Effector CD8-positive, alpha-beta T cell (primary cell): Measurements from ENCODE around the gene HPSE2.
"Not testable (repeated sequence)": the region's sequence is repeated elsewhere in the genome, so short reads cannot be mapped to it uniquely, and the experiment has no call there.

ENCODE experiments used
- DNase-seq: peaks from one replicate; lab custom pipeline; 2025; lab: John Stamatoyannopoulos, UW
- total RNA-seq, 4 experiments: gene quantifications; one replicate each; lab custom pipeline; 2026; lab: John Stamatoyannopoulos, UW

Gene HPSE2
- total RNA-seq: 0 to 2.0 (median 0.04) reads per million in 4 experiments

DNA sequence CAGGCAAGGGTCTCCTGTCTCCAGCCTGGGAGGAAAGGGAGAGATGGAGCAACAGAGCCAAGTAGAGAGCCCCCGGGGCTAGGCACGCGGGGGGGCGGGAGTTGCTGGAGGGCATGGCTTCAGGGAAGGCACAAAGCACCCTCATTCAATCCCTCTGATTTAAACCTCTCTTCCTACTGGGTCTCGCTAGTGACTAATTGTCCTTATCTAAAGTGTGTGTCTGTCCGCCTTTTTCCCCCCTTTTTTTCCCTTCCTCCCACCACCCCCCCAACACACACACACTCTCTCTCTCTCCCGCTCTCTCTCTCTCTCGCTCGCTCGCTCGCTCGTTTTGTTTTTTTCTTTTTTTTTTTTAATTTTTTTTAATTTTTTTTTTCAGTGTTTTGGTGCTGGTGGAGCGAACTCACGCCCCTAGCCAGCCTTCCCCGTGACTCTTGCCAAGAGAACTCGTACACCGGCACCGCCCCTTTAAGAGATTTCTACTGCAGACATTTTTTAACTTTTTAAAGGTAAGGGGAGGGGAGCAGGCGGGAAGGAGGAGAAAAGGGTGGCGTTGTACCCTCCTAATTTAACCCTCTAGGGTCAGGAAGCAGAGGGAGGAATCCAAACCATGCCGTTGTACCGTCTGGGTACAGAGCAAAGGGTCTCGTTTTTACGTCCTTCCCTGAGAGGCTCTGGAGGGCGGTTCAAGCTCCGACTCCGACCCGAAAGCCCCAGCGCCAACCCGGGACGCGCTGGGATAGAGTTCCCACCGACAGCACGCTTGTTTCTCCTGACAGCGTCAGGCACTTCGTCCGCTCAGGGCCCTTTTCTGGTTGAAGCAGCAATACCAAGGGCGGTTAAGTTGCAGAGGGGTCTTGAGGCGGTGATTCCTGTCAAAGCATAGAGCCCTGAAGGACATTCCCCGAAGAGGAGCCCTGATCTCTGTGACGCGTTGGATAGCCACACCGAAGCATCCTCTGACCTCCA, at the start of gene HPSE2:
Gene HPSE2 (minus strand): TSS at position 195 of the 969 bp plus-strand sequence.
- no peak for DNase-seq

DNA sequence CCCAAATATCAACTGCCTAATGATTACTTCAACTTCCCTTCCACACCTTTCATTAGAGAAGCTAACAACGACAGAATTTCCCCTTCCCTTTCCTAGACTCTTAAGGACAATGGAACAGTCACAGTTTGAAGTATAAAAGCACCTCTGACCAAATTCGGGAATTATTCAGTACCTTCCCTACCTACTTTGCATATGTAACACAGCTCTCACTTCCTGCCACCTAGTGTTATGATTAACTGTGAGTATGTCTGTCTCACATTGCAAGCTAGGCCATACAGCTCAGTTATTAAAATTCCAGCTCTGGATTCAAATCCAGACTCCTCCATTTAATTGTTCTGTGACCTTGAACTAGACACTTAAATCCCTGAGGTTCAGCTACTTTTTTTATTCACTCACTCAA, 44.8 kb upstream of the HPSE2 start:
- DNase-seq: no peak

DNA sequence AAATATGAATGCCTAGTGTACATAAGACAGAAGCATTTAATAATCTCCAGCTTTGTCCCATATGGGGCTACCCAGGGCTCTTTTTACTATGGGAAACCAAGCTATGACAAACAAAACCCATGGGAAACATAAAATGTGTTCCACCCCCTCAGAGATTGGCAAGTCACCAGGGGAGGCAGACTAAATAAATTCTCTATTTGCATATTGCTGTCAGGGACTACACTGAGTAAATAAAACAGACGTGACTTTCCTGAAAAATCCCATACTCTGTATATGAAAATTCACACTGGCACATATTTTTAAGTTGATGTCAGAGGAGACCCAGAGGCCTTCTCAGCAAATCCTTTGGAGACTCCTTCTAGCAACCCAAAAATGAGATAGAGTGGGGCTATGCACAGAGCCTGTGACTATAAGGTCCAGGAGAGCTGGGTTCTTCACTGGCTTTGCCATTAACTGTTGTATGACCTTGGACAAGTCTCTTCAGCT, 44.0 kb upstream of the HPSE2 start:
- no peak for DNase-seq

DNA sequence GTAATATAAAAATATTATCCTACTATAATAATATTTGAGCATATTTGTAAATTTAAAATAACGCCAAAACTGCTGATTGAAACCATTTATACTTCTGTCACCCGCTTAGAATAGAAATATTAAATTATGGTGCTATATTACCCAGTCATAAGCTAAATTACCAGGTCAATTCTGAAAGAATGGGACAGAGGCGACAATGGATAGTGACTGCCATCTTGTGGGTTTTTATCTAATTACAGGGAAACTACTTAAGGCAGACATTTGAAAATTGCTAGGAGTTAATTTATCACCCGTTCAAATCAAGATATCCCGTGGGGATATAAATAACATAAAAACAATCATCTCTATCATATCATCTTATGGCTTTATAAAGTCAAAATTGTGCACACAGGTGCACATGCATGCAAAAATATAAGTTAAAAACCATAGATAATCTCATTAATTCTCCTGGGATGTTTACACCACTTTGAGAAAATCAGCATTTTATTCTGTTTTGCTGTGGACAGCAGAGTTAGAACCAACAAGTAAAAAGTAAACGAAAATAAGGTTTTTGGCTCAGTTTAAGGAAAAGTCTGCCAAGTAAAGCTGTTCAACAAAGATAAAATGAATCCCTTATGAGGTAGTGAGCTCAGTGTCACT, 41.3 kb upstream of the HPSE2 start:
- no peak for DNase-seq

DNA sequence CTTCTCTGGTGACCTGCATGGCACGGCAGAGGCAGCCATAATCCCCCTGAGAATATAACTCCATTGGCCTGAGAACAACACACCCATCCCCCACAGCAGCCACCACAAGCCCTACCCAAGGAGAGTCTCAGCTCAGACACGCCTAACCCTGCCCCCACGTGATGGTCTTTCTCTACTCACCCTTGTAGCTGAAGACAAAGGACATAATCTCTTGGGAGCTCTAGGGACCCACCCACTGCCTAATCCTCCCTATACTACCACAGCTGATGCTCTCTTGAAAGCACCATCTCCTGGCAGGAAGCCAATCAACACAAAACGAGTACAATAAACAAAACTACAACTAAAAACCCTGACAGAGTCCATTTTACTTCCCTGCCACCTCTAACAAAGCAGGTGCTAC, 30.7 kb upstream of the HPSE2 start:
- DNase-seq: no peak

DNA sequence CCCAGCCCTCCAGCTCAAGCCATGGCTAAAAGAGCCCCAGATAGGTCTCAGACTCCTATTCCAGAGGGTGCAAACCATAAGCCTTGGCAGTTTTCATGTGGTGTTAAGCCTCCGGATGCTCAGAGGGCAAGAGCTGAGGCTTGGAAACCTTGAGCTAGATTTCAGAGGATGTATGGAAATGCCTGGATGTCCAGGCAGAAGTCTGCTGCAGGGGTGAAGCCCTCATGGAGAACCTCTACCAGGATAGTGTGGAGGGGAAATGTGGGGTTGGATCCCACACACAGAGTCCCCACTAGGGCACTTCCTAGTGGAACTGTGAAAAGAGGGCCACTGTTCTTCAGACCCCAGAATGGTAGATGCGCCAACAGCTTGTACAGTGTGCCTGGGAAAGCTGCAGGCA, 13.2 kb upstream of the HPSE2 start:
- DNase-seq: no peak

DNA sequence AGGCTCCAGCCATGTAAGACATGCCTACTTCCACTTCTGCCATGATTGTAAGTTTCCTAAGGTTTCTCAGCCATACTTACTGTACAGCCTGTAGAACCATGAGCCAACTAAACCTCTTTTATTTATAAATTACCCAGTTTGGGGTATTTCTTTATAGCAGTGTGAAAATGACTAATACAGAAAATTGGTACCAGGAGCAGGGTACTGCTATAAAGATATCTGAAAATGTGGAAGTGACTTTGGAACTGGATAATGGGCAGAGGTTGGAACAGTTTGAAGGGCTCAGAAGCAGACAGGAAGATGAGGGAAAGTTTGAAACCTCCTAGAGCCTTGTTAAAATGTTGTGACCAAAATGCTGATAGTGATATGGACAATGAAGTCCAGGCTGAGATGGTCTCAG, 12.2 kb upstream of the HPSE2 start:
- DNase-seq: not testable (repeated sequence)

DNA sequence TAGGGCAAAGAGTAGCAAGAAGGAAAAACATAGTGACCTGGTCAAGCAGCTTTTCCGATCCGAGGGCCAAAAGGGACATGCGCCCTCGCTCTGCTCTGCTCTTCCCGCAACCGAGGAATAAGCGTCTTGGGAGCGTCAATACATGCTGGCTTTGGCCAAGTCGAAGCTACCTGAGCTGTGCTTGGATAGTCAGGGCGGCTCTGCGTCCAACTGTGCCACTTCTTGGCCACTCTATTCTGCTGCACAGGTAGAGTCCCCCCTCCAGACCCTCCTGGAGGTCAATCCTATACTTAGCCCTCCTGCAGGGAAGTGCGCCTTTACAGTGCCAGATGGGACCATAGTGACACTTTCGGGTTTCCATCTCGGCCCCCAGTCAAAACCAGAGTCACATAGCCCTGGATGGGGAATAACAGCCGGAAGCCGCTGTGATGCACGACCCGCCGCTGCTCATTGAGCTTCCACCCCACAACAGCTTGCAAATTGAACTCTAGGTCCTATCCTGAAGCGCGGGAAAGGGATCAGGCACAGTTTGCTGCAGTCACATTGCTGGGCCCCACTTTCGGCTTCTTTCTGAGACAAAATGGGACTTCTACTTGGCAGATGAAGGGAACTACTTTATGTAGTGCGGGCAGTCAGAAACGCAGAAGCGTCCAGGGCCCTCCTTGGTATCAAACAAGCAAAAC, 1.1 kb upstream of the HPSE2 start:
- DNase-seq: no peak

DNA sequence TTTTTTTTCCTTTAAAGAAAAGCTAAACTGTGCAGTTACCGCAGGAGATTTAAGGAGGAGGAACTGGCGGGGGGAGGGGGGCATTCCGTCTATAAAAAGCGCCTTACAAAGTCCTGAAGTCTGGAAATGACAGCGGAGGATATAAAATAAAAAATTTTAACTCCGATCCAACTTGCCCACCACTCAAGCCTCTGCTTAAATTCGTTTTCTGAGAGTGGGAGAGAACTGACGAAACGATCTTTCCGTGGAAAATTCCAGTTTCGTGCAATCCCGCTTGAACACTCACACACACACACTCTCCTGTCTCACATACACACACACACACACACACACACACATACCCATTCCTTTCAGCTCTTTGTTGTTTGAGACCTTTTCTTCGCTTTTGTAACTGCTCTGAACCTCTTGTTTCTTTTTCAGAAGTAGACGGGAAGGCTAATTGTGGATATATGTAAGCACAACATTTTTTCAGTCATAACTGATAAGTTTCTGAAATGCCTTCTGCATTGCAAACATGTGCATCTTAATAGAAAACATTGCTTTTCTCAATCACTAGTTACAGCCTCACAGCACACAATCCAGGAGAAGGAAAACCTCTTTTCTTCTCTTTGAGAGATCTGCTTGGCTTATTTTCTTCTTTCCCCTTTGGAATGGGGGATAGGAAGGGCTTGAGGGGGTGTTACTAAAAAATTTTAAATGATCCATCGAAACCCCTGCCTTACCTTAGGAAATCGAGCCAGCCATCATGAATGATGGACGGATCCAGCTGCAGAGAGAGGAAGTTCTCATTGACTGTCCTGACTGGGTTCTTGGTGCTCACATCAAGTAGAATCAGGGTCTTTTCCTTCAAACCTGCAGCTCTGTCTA, 628 bp downstream of the HPSE2 start:
- no peak for DNase-seq

DNA sequence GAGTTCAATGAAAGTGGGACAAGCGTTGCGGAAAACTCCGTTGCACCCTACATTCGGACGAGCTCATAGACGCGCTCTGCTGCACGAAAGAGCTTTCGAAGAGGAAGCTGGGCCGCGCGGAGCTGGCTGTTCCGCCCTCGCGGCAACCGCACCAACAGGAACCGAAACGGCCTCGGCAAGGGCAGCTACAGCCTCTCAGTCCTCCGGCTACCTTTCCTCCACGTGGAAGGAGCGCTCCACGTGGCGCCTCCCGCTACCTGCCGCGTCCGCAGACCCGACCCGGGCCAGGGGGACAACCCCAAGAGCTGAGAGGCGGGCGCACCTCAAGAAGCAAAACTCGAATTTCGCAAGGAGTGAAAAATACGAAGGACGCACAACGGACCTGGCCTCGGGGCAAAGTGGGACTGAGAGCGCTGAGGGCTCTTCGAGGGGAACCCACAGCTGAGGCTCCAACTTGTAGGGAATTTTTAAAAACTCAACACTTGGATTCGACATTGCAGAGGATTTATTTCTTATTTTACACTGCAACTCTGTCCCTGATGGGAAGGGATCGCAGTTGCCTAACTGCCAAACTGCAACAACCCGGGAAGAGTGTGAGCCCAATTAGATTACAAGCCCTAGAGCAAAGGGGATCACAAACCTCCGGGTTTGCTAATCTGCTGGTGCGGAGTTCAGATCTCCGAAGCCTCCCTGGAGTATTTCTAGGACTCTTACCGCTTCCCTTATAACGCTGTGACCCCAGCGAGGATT, 1.4 kb downstream of the HPSE2 start:
- no peak for DNase-seq

DNA sequence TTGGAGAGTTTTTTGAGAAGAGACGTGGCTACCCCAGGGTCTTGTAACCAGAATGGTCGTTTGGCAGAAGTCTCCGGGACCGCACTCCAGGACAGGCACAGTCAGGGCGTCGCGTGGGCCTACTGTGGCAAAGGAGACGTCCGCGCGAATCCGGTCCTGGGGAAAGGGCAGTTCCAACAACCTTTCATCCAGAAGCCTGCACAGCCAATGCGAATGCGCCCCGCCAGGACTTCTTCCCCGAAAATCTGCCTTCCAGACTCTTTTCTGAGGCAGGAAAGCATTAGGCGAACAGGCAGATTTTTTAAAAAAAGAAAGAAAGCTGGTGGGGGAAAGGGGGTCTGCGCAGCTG, 2.0 kb downstream of the HPSE2 start:
- no peak for DNase-seq

DNA sequence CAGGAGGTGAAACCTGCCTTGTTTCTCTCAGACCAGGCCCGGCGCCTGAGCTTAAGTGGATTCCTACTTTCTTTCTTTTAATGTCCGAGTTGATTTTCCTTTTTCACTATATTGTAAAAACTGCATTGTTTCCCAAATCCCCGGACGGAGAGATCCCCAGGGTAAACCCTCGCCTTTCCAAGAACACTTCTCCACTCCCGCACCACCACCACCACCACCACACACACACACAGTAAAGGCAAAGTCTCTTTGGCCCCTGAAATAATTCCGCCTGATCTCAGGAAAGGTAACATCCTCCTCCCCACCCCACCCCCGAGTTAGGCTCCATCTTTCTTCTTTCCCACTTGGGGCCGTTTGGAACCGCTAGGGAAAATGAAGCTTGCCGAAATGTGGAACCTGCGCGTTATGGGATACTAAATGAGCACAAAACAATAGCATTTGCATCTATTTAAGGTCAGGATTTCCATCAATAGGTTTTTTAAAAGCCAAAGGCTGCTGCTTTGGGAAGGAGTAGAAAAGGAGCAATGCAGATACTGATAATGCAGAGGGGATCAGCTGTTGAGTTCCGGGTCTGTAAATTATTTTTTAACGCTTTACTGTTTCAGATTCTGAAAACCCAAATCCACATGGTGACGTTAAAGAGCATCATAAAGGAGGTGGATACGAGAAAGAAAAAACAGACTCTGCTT, 2.5 kb downstream of the HPSE2 start:
- no peak for DNase-seq

DNA sequence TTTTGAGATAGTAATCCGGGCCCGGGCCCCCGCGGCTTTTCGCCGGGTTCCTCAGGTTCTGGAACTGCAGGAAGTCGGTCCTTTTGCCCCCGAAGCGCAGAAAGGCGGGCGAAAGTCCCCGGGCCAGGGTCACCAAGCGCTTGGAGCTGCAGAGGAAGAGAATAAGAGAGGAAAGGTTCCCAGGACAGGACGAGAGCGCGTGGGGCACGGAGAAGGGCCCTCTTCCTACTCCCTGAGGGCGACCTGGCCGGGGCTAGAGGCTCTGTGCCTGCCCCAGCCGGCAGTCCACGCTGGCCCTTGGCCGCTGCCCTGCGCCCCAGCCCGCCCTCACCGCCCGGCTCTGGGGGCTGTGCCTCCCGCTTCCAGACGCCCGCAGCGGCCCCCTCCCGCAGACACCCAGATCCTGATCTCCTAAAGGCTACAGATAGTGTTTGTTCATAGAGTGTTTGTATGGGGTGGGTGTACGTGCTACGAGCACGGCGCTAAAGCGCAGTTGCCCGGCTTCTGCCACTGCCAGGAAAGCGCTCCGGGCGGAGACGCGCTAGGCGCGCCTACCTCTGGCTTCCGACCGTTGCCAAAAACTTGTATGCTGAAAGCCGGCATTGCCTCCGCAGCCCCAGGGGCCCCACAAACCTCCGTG, 3.2 kb downstream of the HPSE2 start:
- DNase-seq: no peak

DNA sequence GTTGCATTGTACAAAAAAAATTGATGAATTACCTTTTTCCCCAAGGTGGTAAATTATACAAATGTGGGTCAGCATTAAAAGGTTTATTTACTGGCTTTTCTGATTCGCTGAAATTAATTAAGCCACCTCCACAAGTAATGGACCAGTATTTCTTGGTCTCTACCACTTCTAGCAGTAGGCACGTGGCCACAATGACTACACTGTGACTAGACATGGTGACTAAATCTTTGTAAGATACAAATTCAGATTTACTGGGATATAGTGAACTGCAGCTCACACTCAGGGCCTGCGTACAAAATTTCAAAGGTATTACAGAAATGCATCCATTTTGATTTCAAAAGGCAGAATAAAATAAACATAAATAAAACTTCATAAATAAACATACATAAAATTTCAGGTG, 10.9 kb downstream of the HPSE2 start:
- no peak for DNase-seq

DNA sequence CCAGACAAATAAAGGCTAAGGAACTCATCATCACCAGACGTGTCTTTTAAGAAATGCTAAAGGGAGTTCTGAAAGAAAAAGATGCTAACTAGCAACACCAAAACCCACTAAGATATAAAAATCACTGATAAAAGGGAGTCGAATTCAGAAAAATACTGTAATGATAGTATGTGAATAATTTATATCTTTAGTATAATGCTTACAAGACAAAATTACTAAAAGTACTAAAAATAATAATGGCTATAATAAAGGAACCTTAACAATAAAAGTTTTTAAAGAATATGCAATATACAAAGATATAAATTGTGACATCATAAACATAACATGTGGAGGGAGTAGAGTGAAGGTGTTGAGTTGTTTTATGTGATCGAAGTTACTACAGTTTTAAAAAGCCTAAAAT, 28.3 kb downstream of the HPSE2 start:
- DNase-seq: no peak

DNA sequence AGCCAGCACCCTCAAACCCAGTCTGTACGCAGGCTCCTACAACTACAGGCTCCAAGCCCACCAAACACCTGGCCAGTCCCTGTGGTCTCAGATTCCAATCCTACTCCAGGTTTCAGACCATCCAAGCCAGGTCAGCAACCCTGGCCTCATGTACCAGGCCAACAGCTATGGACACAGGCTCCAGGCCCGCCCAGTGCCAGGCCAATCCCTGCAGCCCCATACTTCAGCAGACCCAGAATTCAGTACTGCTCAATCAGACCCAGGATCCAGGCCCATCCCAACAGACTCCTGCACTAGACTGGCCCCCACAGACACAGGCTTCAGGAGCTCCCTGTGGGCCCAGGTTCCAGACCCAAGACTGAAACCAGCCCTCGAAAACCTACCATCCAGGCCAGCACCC, 32.3 kb downstream of the HPSE2 start:
- no peak for DNase-seq

DNA sequence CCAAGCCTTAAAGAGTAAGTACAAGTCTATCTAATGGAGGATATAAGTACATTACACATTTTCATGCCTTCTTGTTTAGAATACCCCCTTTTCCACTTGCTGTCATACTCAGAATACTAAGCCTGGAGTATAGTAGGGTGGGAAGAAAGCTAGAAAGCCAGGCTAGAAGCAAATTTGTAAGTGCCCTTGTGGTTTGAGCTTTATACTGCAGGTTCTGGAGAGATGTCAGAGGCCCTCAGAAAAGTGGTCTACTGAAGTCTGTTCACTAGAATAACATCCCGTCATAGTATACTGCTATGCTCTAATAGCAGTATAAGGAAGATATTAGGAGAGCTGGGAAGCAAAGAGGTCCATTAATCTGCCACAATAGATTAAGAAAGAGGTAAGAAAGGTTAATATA, 62.7 kb downstream of the HPSE2 start:
- no peak for DNase-seq

DNA sequence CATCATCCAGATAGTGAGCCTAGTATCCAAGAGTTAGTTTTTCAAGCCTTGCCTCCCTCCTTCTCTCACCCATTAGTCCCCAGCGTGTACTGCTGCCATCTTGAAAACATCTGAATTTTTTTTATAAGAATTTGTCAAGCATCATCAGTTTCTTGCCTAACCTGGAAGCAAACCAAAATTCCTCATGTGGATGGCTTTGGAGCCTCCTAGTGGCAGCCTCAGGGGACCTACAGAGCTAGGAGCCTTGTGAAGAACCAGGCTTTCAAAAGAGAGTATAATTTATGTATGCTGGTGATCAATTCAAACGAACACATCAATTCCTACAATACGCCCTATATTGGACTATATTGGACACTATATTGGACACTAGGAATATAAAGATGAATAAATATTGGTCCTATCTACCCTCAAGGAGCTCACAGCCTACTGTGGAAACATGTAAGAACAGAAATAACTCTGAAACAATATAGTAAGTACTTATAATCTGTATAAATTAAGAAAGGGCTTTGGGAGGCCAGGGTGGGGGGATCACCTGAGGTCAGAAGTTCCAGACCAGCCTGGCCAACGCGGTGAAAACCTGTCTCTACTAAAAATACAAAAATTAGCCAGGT, 63.4 kb downstream of the HPSE2 start:
- DNase-seq: no peak

DNA sequence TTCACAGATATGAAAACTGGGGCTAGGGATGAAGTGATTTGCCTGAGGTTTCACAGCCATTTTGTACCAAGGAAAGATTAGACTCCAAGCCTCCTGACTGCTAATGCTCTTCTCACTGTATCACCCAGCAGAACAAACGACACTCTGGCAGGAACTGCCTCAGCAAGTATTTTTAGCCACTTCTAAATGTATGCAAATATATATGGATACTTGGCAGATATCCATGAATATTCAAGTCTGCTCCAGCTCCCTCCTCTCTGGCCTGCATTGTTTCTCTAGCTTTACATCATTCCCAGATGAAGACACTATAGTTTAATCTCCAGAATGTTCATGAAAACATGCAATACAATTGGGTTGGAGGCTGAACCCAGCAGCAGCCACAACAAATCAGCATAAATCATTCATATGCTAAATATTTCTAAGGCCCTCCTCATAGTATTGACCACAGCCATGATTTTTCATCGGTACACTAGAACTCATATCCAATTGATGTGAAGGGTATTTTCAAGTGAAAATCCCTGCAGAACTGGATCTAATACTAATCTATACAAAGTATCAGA, 65.5 kb downstream of the HPSE2 start:
- no peak for DNase-seq
